K562 (cell line): ENCODE results near the gene NCCRP1. TPM values are rescaled to one million over a fixed set of nuclear protein-coding genes. Genes with fewer than 3 reads are reported as not detected.
A peak's percentile ranks its signal among the peaks of the same experiment; 100 is the strongest.

ENCODE experiments used
- AFF1 ChIP-seq, 2 experiments: fragments of 450-650 bp; IDR thresholded peaks; 2 replicates each; pipeline ENCODE4 v1.6.1; 2018; ENCODE audit warnings: mild to moderate bottlenecking in 2 of 2, low read depth in 1 of 2; ENCODE audit not compliant: partially characterized antibody in 2 of 2
- ARID3B ChIP-seq: fragments of 250-450 bp; sonication (Bioruptor Pico); IDR thresholded peaks from 2 replicates; pipeline ENCODE4 v1.4.0; 2020; ENCODE audit warnings: borderline replicate concordance
- CC2D1A ChIP-seq: fragments of 450-650 bp; IDR thresholded peaks from 2 replicates; pipeline ENCODE4 v1.6.1; 2017; ENCODE audit warnings: mild to moderate bottlenecking
- FIP1L1 ChIP-seq: fragments of 200-400 bp; formaldehyde crosslinking; IDR thresholded peaks from 2 replicates; pipeline ENCODE4 v1.6.1; 2018; ENCODE audit warnings: mild to moderate bottlenecking, low read depth, low read length; ENCODE audit not compliant: poor library complexity, severe bottlenecking
- FOSL1 ChIP-seq: fragments of 200-800 bp; sonication (Bioruptor generic); conservative IDR thresholded peaks from 2 replicates; pipeline ENCODE4 v1.6.1; 2016; ENCODE audit warnings: missing genetic modification characterization, missing compliant biosample characterization
- KDM4B ChIP-seq, 2 experiments: fragments of 450-650 bp in 1 of 2; sonication (generic) in 1 of 2; IDR thresholded peaks; 2 replicates each; pipeline ENCODE4 v1.6.1; 2016 to 2017; ENCODE audit warnings: borderline replicate concordance in 2 of 2, antibody characterized with exemption in 1 of 2, low read depth in 1 of 2, mild to moderate bottlenecking in 1 of 2
- MAZ ChIP-seq, 2 experiments: fragments of 450-650 bp in 1 of 2; sonication (generic) in 1 of 2; formaldehyde crosslinking; IDR thresholded peaks in 1 of 2; conservative IDR thresholded peaks in 1 of 2; 2 replicates each; pipeline versions ENCODE4 v1.4.0 to v1.5.0; 2020; ENCODE audit warnings: mild to moderate bottlenecking in 1 of 2, missing genetic modification reagents in 1 of 2
- NCOA6 ChIP-seq: fragments of 450-650 bp; IDR thresholded peaks from 2 replicates; pipeline ENCODE4 v1.6.1; 2017; ENCODE audit warnings: mild to moderate bottlenecking
- PPARD ChIP-seq: fragments of 250-450 bp; sonication (Bioruptor Pico); IDR thresholded peaks from 2 replicates; pipeline ENCODE4 v1.8.0; 2022; ENCODE audit warnings: inconsistent platforms, mild to moderate bottlenecking, moderate library complexity
- RB1 ChIP-seq: fragments of 450-650 bp; IDR thresholded peaks from 2 replicates; pipeline ENCODE4 v1.6.1; 2017; ENCODE audit warnings: low read depth, mild to moderate bottlenecking
- TRIM24 ChIP-seq, 2 experiments: fragments of 450-650 bp; IDR thresholded peaks; 2 replicates each; pipeline ENCODE4 v1.6.1; 2016
- ZBTB2 ChIP-seq: fragments of 450-650 bp; IDR thresholded peaks from 2 replicates; pipeline ENCODE4 v1.6.1; 2016; ENCODE audit warnings: antibody characterized with exemption
- ZBTB26 ChIP-seq: fragments of 450-650 bp; formaldehyde crosslinking; IDR thresholded peaks from 2 replicates; pipeline ENCODE4 v1.4.0; 2022; ENCODE audit warnings: missing genetic modification characterization
- ZBTB9 ChIP-seq: fragments of 450-650 bp; formaldehyde crosslinking; IDR thresholded peaks from 2 replicates; pipeline ENCODE4 v1.4.0; 2020; ENCODE audit warnings: mild to moderate bottlenecking, moderate library complexity
- ZKSCAN8 ChIP-seq: fragments of 200-800 bp; sonication (Bioruptor generic); IDR thresholded peaks from 2 replicates; pipeline ENCODE4 v1.6.1; 2016; ENCODE audit warnings: missing genetic modification characterization, missing compliant biosample characterization
- ZNF184 ChIP-seq: sonication (generic); formaldehyde crosslinking; IDR thresholded peaks from 2 replicates; pipeline ENCODE4 v1.5.0; 2020; ENCODE audit warnings: missing genetic modification reagents
- ZNF699 ChIP-seq: fragments of 250-450 bp; sonication (Bioruptor Pico); IDR thresholded peaks from 2 replicates; pipeline ENCODE4 v1.8.0; 2021; ENCODE audit warnings: mild to moderate bottlenecking, moderate library complexity; ENCODE audit not compliant: insufficient replicate concordance
- polyA plus RNA-seq, 8 experiments: library from polyadenylated mRNA; depleted of rRNA in 4 of 8; stranded (reverse) in 5 of 8; unstranded in 3 of 8; fragments of >200 nt; fragmentation: Nextera tagmentation in 2 of 8; fragmentation: Illumina TruSeq in 1 of 8; extraction: Ambion mirVana in 2 of 8; extraction: Trizol in 1 of 8; gene quantifications; 2 replicates each; pipeline versions ENCODE4 v1.2.1 to v1.2.3, GENCODE V29; 2011 to 2014; ENCODE audit warnings: inconsistent platforms in 1 of 8, missing spikeins in 1 of 8
- total RNA-seq, 7 experiments: library from RNA; depleted of rRNA in 6 of 7; stranded (reverse); fragments of >200 nt in 6 of 7; fragmentation: Illumina TruSeq in 2 of 7; extraction: Trizol in 2 of 7; gene quantifications; 2 replicates each; pipeline versions ENCODE4 v1.2.1 to v1.2.3, GENCODE V29; 2011 to 2021; ENCODE audit warnings: low replicate concordance in 1 of 7

Gene NCCRP1
- total and polyA plus RNA-seq, 9 of the 15 experiments (the other 6 are each of a cell fraction or from before 2014, with no cell fraction given), result 0.05 TPM; not detected in 8

- TF ChIP-seq ZBTB2, result no peak
- TF ChIP-seq AFF1 (IDR thresholded peaks at IDR 0.05; ENCODE audit: low read depth in 1 of 2, partially characterized antibody in 2 of 2), result peak in 1 of 2 experiments; percentile 100
- no peak for TF ChIP-seq NCOA6
- no peak for TF ChIP-seq ZKSCAN8 (CRISPR knock-in tag)
- TF ChIP-seq MAZ (CRISPR knock-in tag; conservative IDR thresholded peaks at IDR 0.05 in 1 of 2, IDR thresholded peaks at IDR 0.05 in 1 of 2), result no peak
- no peak for TF ChIP-seq PPARD (CRISPR knock-in tag)
- no peak for TF ChIP-seq ARID3B (CRISPR knock-in tag)
- no peak for TF ChIP-seq ZBTB26 (CRISPR knock-in tag)
- no peak for TF ChIP-seq KDM4B (IDR thresholded peaks at IDR 0.05; ENCODE audit: borderline replicate concordance in 2 of 2, low read depth in 1 of 2)
- TF ChIP-seq FIP1L1, result no peak
- TF ChIP-seq FOSL1 (tag), result peak; percentile 14; the same call in 1 of the 2 replicates
- TF ChIP-seq ZNF699 (CRISPR knock-in tag), result no peak
- TF ChIP-seq ZNF184, result no peak
- TF ChIP-seq ZBTB9, result no peak
- no peak for TF ChIP-seq CC2D1A
- TF ChIP-seq TRIM24 (IDR thresholded peaks at IDR 0.05), result peak in 1 of 2 experiments; percentile 65; a peak in 1 of 4 replicates
- TF ChIP-seq RB1, result no peak
Measured at GRCh38 chr19:39183104-39183503, 13.7 kb upstream of the NCCRP1 start (continued).
